Astrocyte (in vitro differentiated cells and primary cell): ENCODE data around the gene ZBTB6. TPM values are rescaled to one million over a fixed set of nuclear protein-coding genes. Genes with fewer than 3 reads are reported as not detected.

Source experiments
- DNase-seq: peaks from one replicate; pipeline ENCODE4 v3.0.0-alpha.2; 2010; ENCODE audit warnings: low read depth
- FAIRE-seq: peaks from 2 replicates; lab custom pipeline; 2011; peaks lifted over from hg19 to GRCh38; lab: Jason Lieb, UNC
- H2AFZ ChIP-seq: 2 replicates; pipeline ENCODE4 v1.6.0; 2012; ENCODE audit warnings: low read depth, low read length, inconsistent platforms
- H3K27ac ChIP-seq: 2 replicates; pipeline ENCODE4 v1.5.1; 2011; ENCODE audit warnings: low read depth, low read length, inconsistent platforms
- H3K27me3 ChIP-seq: 2 replicates; pipeline ENCODE4 v1.6.0; 2011; ENCODE audit warnings: low read length, inconsistent platforms; ENCODE audit not compliant: insufficient read depth
- H3K36me3 ChIP-seq: 2 replicates; pipeline ENCODE4 v1.5.1; 2011; ENCODE audit warnings: low read length, inconsistent platforms; ENCODE audit not compliant: insufficient read depth
- H3K4me1 ChIP-seq: 2 replicates; pipeline ENCODE4 v1.5.1; 2011; ENCODE audit warnings: low read length, inconsistent platforms; ENCODE audit not compliant: insufficient read depth
- H3K4me2 ChIP-seq: 2 replicates; pipeline ENCODE4 v1.6.0; 2012; ENCODE audit warnings: low read length, inconsistent platforms
- H3K4me3 ChIP-seq: 2 replicates; pipeline ENCODE4 v1.5.1; 2011; ENCODE audit warnings: low read depth, mild to moderate bottlenecking, low read length, inconsistent platforms; ENCODE audit not compliant: insufficient read depth
- H3K79me2 ChIP-seq: 2 replicates; pipeline ENCODE4 v1.6.0; 2012; ENCODE audit warnings: mild to moderate bottlenecking, low read length, inconsistent platforms; ENCODE audit not compliant: insufficient read depth
- H3K9ac ChIP-seq: 2 replicates; pipeline ENCODE4 v1.6.0; 2012; ENCODE audit warnings: mild to moderate bottlenecking, low read length, inconsistent platforms
- H3K9me3 ChIP-seq: 2 replicates; pipeline ENCODE4 v1.5.1; 2012; ENCODE audit warnings: low read depth, mild to moderate bottlenecking, low read length, inconsistent platforms; ENCODE audit not compliant: insufficient read depth
- H4K20me1 ChIP-seq: 2 replicates; pipeline ENCODE4 v1.6.0; 2012; ENCODE audit warnings: low read length, inconsistent platforms; ENCODE audit not compliant: insufficient read depth
- H3K27ac Mint-ChIP-seq: one replicate; pipeline ENCODE4 v1.8.0; 2021; ENCODE audit warnings: mild to moderate bottlenecking, mixed read lengths; ENCODE audit not compliant: unreplicated experiment
- H3K27me3 Mint-ChIP-seq: one replicate; pipeline ENCODE4 v1.8.0; 2021; ENCODE audit warnings: low read depth, mixed read lengths; ENCODE audit not compliant: unreplicated experiment
- H3K36me3 Mint-ChIP-seq: one replicate; pipeline ENCODE4 v1.8.0; 2021; ENCODE audit warnings: low read depth, mixed read lengths; ENCODE audit not compliant: unreplicated experiment
- H3K4me1 Mint-ChIP-seq: one replicate; pipeline ENCODE4 v1.8.0; 2021; ENCODE audit warnings: low read depth, mixed read lengths; ENCODE audit not compliant: unreplicated experiment
- H3K4me3 Mint-ChIP-seq: one replicate; pipeline ENCODE4 v1.8.0; 2021; ENCODE audit warnings: mild to moderate bottlenecking, moderate library complexity, mixed read lengths; ENCODE audit not compliant: unreplicated experiment
- H3K9me3 Mint-ChIP-seq: one replicate; pipeline ENCODE4 v1.8.0; 2021; ENCODE audit warnings: mild to moderate bottlenecking, mixed read lengths; ENCODE audit not compliant: unreplicated experiment
- EZH2 ChIP-seq: IDR thresholded peaks from 2 replicates; pipeline ENCODE4 v1.6.1; 2012; ENCODE audit warnings: mild to moderate bottlenecking, low read length, inconsistent platforms; ENCODE audit not compliant: insufficient read depth
- total RNA-seq: library from RNA; stranded (reverse); gene quantifications from 2 replicates; pipeline ENCODE4 v1.2.1, GENCODE V29; 2021
- TF ChIP-seq, protein P1 (sequence below): IDR thresholded peaks from 2 replicates; pipeline ENCODE4 v1.5.1; 2011; ENCODE audit warnings: low read depth, mild to moderate bottlenecking, inconsistent platforms, low read length, moderate library complexity; ENCODE audit not compliant: insufficient read depth

Gene ZBTB6
- total RNA-seq, 1 donor from 2014 or later = 8.5 TPM

DNA sequence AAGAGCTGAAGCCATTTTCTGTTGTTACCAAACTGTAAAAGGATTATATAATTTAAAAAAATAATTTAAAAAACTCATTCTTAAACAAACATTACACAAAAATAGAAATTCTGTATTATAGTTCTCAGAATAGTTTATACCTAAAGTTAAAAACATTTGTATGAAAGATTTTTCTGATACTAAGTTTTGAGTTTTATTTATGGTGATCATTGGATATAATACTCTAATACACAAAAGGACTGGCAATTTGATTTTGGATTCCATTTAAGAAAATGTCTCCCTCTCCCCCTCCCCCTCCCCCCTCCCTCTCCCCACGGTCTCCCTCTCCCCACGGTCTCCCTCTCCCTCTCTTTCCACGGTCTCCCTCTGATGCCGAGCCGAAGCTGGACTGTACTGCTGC is 47.0 kb downstream of the ZBTB6 start:
- no peak overlapping the region for H3K27ac ChIP-seq
- no peak overlapping the region for H3K4me2 ChIP-seq
- no peak for DNase-seq
- H4K20me1 ChIP-seq = no peaks in the 10 kb centered on the region
- Mint-ChIP-seq H3K9me3 (no peaks in the 10 kb centered on the region), H3K27ac (no peak overlapping the region), H3K36me3 (no peaks in the 10 kb centered on the region), H3K27me3 (no peaks in the 10 kb centered on the region), H3K4me1 (no peaks in the 10 kb centered on the region), H3K4me3 (no peak overlapping the region)
- H3K9ac ChIP-seq = no peak overlapping the region
- H3K4me1 ChIP-seq = no peaks in the 10 kb centered on the region
- peaks cover 10% of the 10 kb centered on the region for H3K79me2 ChIP-seq
- no peaks in the 10 kb centered on the region for H3K9me3 ChIP-seq
- H3K27me3 ChIP-seq = no peaks in the 10 kb centered on the region
- TF ChIP-seq, protein P1, sequence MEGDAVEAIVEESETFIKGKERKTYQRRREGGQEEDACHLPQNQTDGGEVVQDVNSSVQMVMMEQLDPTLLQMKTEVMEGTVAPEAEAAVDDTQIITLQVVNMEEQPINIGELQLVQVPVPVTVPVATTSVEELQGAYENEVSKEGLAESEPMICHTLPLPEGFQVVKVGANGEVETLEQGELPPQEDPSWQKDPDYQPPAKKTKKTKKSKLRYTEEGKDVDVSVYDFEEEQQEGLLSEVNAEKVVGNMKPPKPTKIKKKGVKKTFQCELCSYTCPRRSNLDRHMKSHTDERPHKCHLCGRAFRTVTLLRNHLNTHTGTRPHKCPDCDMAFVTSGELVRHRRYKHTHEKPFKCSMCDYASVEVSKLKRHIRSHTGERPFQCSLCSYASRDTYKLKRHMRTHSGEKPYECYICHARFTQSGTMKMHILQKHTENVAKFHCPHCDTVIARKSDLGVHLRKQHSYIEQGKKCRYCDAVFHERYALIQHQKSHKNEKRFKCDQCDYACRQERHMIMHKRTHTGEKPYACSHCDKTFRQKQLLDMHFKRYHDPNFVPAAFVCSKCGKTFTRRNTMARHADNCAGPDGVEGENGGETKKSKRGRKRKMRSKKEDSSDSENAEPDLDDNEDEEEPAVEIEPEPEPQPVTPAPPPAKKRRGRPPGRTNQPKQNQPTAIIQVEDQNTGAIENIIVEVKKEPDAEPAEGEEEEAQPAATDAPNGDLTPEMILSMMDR = no peak
- no peak for TF ChIP-seq EZH2
- H2AFZ ChIP-seq = no peak overlapping the region
- no peak for FAIRE-seq
- H3K36me3 ChIP-seq = peaks cover 12% of the 10 kb centered on the region
- H3K4me3 ChIP-seq = no peak overlapping the region

DNA sequence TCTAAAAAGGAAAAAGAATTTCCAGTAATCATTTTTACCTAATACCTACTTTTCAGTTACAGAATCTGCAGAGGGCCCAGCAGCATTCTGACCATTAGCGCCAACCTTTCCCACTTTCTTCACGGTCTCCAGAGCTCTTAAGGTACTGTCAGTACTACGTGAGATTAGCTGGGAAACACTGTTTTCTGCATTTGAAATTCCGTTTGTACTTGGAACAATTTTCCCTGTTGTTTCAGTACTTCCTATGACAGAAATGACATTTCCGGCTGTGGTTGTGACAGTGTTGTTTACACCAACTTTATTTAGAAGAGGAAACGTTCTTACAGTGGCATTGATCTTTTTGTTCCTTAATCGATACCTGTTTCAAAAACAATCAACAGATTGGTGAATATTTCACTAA is 47.8 kb downstream of the ZBTB6 start:
- Mint-ChIP-seq H3K36me3 (no peaks in the 10 kb centered on the region), H3K27ac (no peak overlapping the region), H3K4me3 (no peak overlapping the region), H3K9me3 (no peaks in the 10 kb centered on the region), H3K4me1 (no peaks in the 10 kb centered on the region), H3K27me3 (no peaks in the 10 kb centered on the region)
- Histone ChIP-seq H3K36me3 (peaks cover 10% of the 10 kb centered on the region), H3K4me2 (no peak overlapping the region), H3K4me1 (peaks cover 2% of the 10 kb centered on the region), H4K20me1 (no peaks in the 10 kb centered on the region), H3K9ac (no peak overlapping the region), H2AFZ (no peak overlapping the region), H3K79me2 (peaks cover 3% of the 10 kb centered on the region), H3K27ac (no peak overlapping the region), H3K9me3 (no peaks in the 10 kb centered on the region), H3K4me3 (no peak overlapping the region), H3K27me3 (no peaks in the 10 kb centered on the region)
- FAIRE-seq (no peak), DNase-seq (no peak)
- TF ChIP-seq EZH2 = no peak
- TF ChIP-seq, protein P1 = no peak

DNA sequence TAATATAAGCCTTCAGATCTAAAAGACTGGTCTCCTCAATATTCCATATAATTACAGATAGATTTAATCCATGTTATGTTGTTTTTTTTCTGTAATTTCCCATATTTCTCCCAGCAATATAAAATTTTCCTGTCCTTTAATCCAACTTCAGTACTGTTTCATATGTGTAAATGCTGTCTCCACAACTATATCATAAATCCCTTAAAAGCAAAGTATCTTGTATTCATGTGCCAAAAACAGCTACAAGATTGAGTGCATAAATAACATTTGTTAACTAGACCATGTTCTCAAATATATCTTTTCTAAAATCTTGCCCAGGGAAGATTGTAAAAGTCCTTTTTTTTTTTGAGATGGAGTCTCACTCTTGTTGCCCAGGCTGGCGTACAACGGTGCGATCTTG is 49.7 kb downstream of the ZBTB6 start:
- no peak for FAIRE-seq

More for the DNA sequence above, 49.7 kb downstream of the ZBTB6 start:
- Histone ChIP-seq H4K20me1 (no peaks in the 10 kb centered on the region), H2AFZ (no peak overlapping the region), H3K36me3 (peaks cover 20% of the 10 kb centered on the region), H3K4me3 (no peak overlapping the region), H3K4me1 (peaks cover 3% of the 10 kb centered on the region), H3K27me3 (no peaks in the 10 kb centered on the region), H3K9ac (no peak overlapping the region), H3K79me2 (peaks cover 3% of the 10 kb centered on the region), H3K27ac (no peak overlapping the region), H3K9me3 (no peaks in the 10 kb centered on the region), H3K4me2 (no peak overlapping the region)
- no peaks in the 10 kb centered on the region for H3K4me1 Mint-ChIP-seq
- no peak for DNase-seq
- peaks cover 10% of the 10 kb centered on the region for H3K36me3 Mint-ChIP-seq
- no peak overlapping the region for H3K4me3 Mint-ChIP-seq
- H3K27ac Mint-ChIP-seq = no peak overlapping the region
- no peak for TF ChIP-seq EZH2
- TF ChIP-seq, protein P1 = no peak
- no peaks in the 10 kb centered on the region for H3K9me3 Mint-ChIP-seq
- no peaks in the 10 kb centered on the region for H3K27me3 Mint-ChIP-seq
